Spleen (tissue), 11 donors: ENCODE data around the gene PEX5L. TPM values are rescaled to one million over a fixed set of nuclear protein-coding genes. Genes with fewer than 3 reads are reported as not detected.

Experiments used
- DNase-seq: peaks from one replicate; pipeline ENCODE4 v3.0.0-alpha.2; 2020
- H3K27ac ChIP-seq, 8 donors: fragments of 200-600 bp; sonication (generic) in 7 of 8; 1 replicate in 4 of 8; 2 replicates in 4 of 8; pipeline versions ENCODE4 v1.5.0 to v1.8.0; 2016 to 2021; ENCODE audit warnings: inconsistent platforms in 4 of 8, mild to moderate bottlenecking in 4 of 8, moderate library complexity in 1 of 8
- H3K27me3 ChIP-seq, 7 donors: fragments of 200-600 bp; sonication (generic) in 6 of 7; replicated peaks in 1 of 7; 1 replicate in 4 of 7; 2 replicates in 3 of 7; pipeline versions ENCODE4 v1.5.0 to v1.8.0; 2016 to 2021; ENCODE audit warnings: inconsistent platforms in 3 of 7, mild to moderate bottlenecking in 1 of 7
- H3K36me3 ChIP-seq, 6 donors: fragments of 200-600 bp; sonication (generic) in 5 of 6; 1 replicate in 4 of 6; 2 replicates in 2 of 6; pipeline versions ENCODE4 v1.5.0 to v1.8.0; 2016 to 2021; ENCODE audit warnings: inconsistent platforms in 2 of 6
- H3K4me1 ChIP-seq, 6 donors: fragments of 200-600 bp; sonication (generic) in 5 of 6; 1 replicate in 3 of 6; 2 replicates in 3 of 6; pipeline versions ENCODE4 v1.5.0 to v1.8.0; 2016 to 2021; ENCODE audit warnings: inconsistent platforms in 3 of 6
- H3K4me3 ChIP-seq, 8 donors: fragments of 200-600 bp; sonication (generic) in 7 of 8; 1 replicate in 4 of 8; 2 replicates in 4 of 8; pipeline versions ENCODE4 v1.5.0 to v1.8.0; 2016 to 2021; ENCODE audit warnings: inconsistent platforms in 4 of 8, mild to moderate bottlenecking in 4 of 8, moderate library complexity in 2 of 8
- H3K9me3 ChIP-seq, 8 donors: fragments of 200-600 bp; sonication (generic) in 7 of 8; 1 replicate in 4 of 8; 2 replicates in 4 of 8; pipeline versions ENCODE4 v1.5.0 to v1.8.0; 2016 to 2021; ENCODE audit warnings: inconsistent platforms in 4 of 8
- CTCF ChIP-seq, 11 experiments: fragments of 200-600 bp in 7 of 11; fragments of 450-650 bp in 4 of 11; sonication (generic) in 4 of 11; IDR thresholded peaks in 8 of 11; conservative IDR thresholded peaks in 3 of 11; 1 replicate in 7 of 11; 2 replicates in 4 of 11; pipeline versions ENCODE4 v1.4.0 to v1.8.0; 2016 to 2021; ENCODE audit warnings: antibody characterized with exemption in 11 of 11, inconsistent platforms in 4 of 11, mild to moderate bottlenecking in 1 of 11
- POLR2A ChIP-seq, 3 donors: fragments of 450-650 bp; IDR thresholded peaks; one replicate each; pipeline ENCODE4 v1.5.1; 2017; ENCODE audit warnings: antibody characterized with exemption in 3 of 3, mild to moderate bottlenecking in 1 of 3
- POLR2AphosphoS5 ChIP-seq, 3 donors: sonication (generic); formaldehyde crosslinking; IDR thresholded peaks; one replicate each; pipeline ENCODE4 v1.5.1; 2017; ENCODE audit warnings: antibody characterized with exemption in 3 of 3
- WGBS, 5 donors: extraction: QIAGEN DNeasy Blood & Tissue Kit in 3 of 5; methylation state at CpG; one replicate each; pipeline versions ENCODE4 v1.1.5 to v1.1.7; 2013 to 2018; 5-methylcytosine and 5-hydroxymethylcytosine counted together
- intact Hi-C: fragments of 100-400 bp; cut with DNase I; formaldehyde crosslinking; loops from one replicate; pipeline ENCODE4 v1.15.0; 2023; ENCODE audit warnings: low total_unique reads
- polyA plus RNA-seq, 3 donors: library from polyadenylated mRNA; stranded (reverse); fragments of 200-250 nt; gene quantifications; one replicate each; pipeline ENCODE4 v1.2.1, GENCODE V29; 2013
- total RNA-seq, 7 donors: library from RNA; depleted of rRNA in 3 of 7; stranded (reverse); fragments of >200 nt in 3 of 7; fragmentation: NEBNext Ultra II Directional in 4 of 7; extraction: Animal tissue kit (Norgen Biotek cat#: 25700) in 4 of 7; gene quantifications; one replicate each; pipeline versions ENCODE4 v1.1.0 to v1.2.1, GENCODE V29; 2016 to 2021
- donor health status: healthy with polysubstance abuse.
- donor health status: DM: no; HTN: no; CAD: no; lungs with moderate emphysema.
- donor health status: DM: no; HTN: no; CAD: no.
- donor health status: Bipolar disorder and iron deficiency.
- donor health status: healthy.
- donor health status: DM: no; HTN: no; CAD: no.
- donor health status: DM: yes; HTN: yes; CAD: no.

Gene PEX5L
- total and polyA plus RNA-seq, 10 donors, result under 0.01 to 0.55 (median 0.02) TPM; not detected in 7

GRCh38 chr3:180073561-180073960 is 36.8 kb upstream of the PEX5L start:
- no peaks in the 10 kb centered on the region for H3K27me3 ChIP-seq
- no peak overlapping the region for H3K4me3 ChIP-seq
- TF ChIP-seq POLR2AphosphoS5 (IDR thresholded peaks at IDR 0.05) (no peak), CTCF (IDR thresholded peaks at IDR 0.05 in 8 of 11, conservative IDR thresholded peaks at IDR 0.05 in 3 of 11) (no peak), POLR2A (IDR thresholded peaks at IDR 0.05) (no peak)
- H3K27ac ChIP-seq, result no peak overlapping the region
- no peak for DNase-seq
- H3K9me3 ChIP-seq, result no peaks in the 10 kb centered on the region
- no peaks in the 10 kb centered on the region for H3K4me1 ChIP-seq
- intact Hi-C loops, result no loop called here
- H3K36me3 ChIP-seq, result no peaks in the 10 kb centered on the region

DNA sequence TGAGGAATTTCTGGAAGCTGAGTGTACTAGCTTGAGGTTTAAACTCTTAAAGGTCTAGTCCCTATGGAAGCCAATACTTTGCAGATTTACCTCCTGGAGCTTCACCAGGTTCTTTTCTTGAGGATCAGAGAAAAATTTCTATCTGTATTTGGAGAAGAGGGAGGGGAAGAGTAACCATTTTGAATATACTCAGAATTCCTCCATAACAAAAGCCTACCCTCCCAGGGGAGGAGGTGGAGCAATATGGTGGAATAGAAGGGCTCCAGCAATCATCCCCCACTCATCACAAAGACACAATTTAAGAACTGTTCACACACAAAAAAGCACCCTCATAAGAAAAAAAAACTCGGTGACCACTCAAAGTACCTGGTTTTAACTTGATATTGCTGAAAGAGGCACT is 36.0 kb upstream of the PEX5L start:
- Histone ChIP-seq H3K36me3 (no peaks in the 10 kb centered on the region), H3K4me1 (no peaks in the 10 kb centered on the region), H3K27ac (no peak overlapping the region), H3K27me3 (no peaks in the 10 kb centered on the region), H3K4me3 (no peak overlapping the region), H3K9me3 (no peaks in the 10 kb centered on the region)
- WGBS, 5 donors, result 37 to 79% (median 64%) methylated on average over 1 of the region's 1 CpG
- DNase-seq, result no peak
- intact Hi-C loops, result no loop called here
- no peak for TF ChIP-seq CTCF (IDR thresholded peaks at IDR 0.05 in 8 of 11, conservative IDR thresholded peaks at IDR 0.05 in 3 of 11)
- no peak for TF ChIP-seq POLR2A (IDR thresholded peaks at IDR 0.05)
- no peak for TF ChIP-seq POLR2AphosphoS5 (IDR thresholded peaks at IDR 0.05)

GRCh38 chr3:180070925-180071324 is 34.2 kb upstream of the PEX5L start:
- intact Hi-C loops, result no loop called here
- no peak for DNase-seq
- WGBS, 5 donors, result 46 to 58% (median 48%) methylated on average over 3 of the region's 3 CpGs

GRCh38 chr3:180068023-180068422 is 31.3 kb upstream of the PEX5L start:
- no peaks in the 10 kb centered on the region for H3K9me3 ChIP-seq
- intact Hi-C loops, result no loop called here
- H3K4me3 ChIP-seq, result no peak overlapping the region
- no peak overlapping the region for H3K27ac ChIP-seq
- no peaks in the 10 kb centered on the region for H3K27me3 ChIP-seq
- no peaks in the 10 kb centered on the region for H3K36me3 ChIP-seq
- DNase-seq, result no peak
- TF ChIP-seq CTCF (IDR thresholded peaks at IDR 0.05 in 8 of 11, conservative IDR thresholded peaks at IDR 0.05 in 3 of 11) (no peak), POLR2A (IDR thresholded peaks at IDR 0.05) (no peak), POLR2AphosphoS5 (IDR thresholded peaks at IDR 0.05) (no peak)
- no peaks in the 10 kb centered on the region for H3K4me1 ChIP-seq
- WGBS, 5 donors, result 58 to 85% (median 73%) methylated on average over 1 of the region's 1 CpG

More at GRCh38 chr3:180070925-180071324, 34.2 kb upstream of the PEX5L start:
- Histone ChIP-seq H3K4me1 (no peaks in the 10 kb centered on the region), H3K36me3 (no peaks in the 10 kb centered on the region), H3K4me3 (no peak overlapping the region), H3K9me3 (no peaks in the 10 kb centered on the region), H3K27ac (no peak overlapping the region), H3K27me3 (no peaks in the 10 kb centered on the region)
- TF ChIP-seq POLR2AphosphoS5 (IDR thresholded peaks at IDR 0.05) (no peak), POLR2A (IDR thresholded peaks at IDR 0.05) (no peak), CTCF (IDR thresholded peaks at IDR 0.05 in 8 of 11, conservative IDR thresholded peaks at IDR 0.05 in 3 of 11) (no peak)
